Kidney capillary endothelial cell (primary cell): ENCODE measurements around the gene LRMDA.

Source experiments
- DNase-seq: peaks from one replicate; pipeline ENCODE4 v3.0.0-alpha.2; 2018; ENCODE audit warnings: low spot score

The LRMDA gene

GRCh38 chr10:75449382-75450074 lies 18.1 kb downstream of the LRMDA start:
- DNase-seq, result no peak

- DNase-seq, result no peak
Observed at GRCh38 chr10:75450075-75450445, 18.6 kb downstream of the LRMDA start.

- DNase-seq, result no peak
Observed at GRCh38 chr10:75450644-75451640, 19.5 kb downstream of the LRMDA start.

- no peak for DNase-seq
Observed at GRCh38 chr10:75451831-75452230, 20.4 kb downstream of the LRMDA start.

- DNase-seq, result no peak
Observed at GRCh38 chr10:75452997-75453396, 21.6 kb downstream of the LRMDA start.

GRCh38 chr10:75456122-75456521 lies 24.7 kb downstream of the LRMDA start:
- DNase-seq, result no peak

- no peak for DNase-seq
Observed at GRCh38 chr10:75460059-75460458, 28.6 kb downstream of the LRMDA start.

- no peak for DNase-seq
Observed at GRCh38 chr10:75461672-75462649, 30.5 kb downstream of the LRMDA start.

- no peak for DNase-seq
Observed at GRCh38 chr10:75462865-75463264, 31.4 kb downstream of the LRMDA start.

- DNase-seq, result no peak
Observed at GRCh38 chr10:75464478-75465449, 33.3 kb downstream of the LRMDA start.

GRCh38 chr10:75465450-75465827 lies 34.0 kb downstream of the LRMDA start:
- DNase-seq, result no peak

- no peak for DNase-seq
Observed at GRCh38 chr10:75466001-75466400, 34.6 kb downstream of the LRMDA start.

- no peak for DNase-seq
Observed at GRCh38 chr10:75466886-75467285, 35.5 kb downstream of the LRMDA start.

GRCh38 chr10:75468612-75469005 lies 37.2 kb downstream of the LRMDA start:
- DNase-seq, result no peak

- DNase-seq, result peak; percentile 40
Observed at GRCh38 chr10:75469006-75469616, 37.7 kb downstream of the LRMDA start.

GRCh38 chr10:75470901-75471300 lies 39.5 kb downstream of the LRMDA start:
- DNase-seq, result no peak

- DNase-seq, result no peak
Observed at GRCh38 chr10:75472685-75473084, 41.3 kb downstream of the LRMDA start.

GRCh38 chr10:75474106-75474505 lies 42.7 kb downstream of the LRMDA start:
- DNase-seq, result no peak

- no peak for DNase-seq
Observed at GRCh38 chr10:75475460-75476182, 44.2 kb downstream of the LRMDA start.

- no peak for DNase-seq
Observed at GRCh38 chr10:75476569-75476968, 45.1 kb downstream of the LRMDA start.
